IPS-18c (cell line): ENCODE data around the gene KCTD13.
"Not testable (repeated sequence)": the region's sequence is repeated elsewhere in the genome, so short reads cannot be mapped to it uniquely, and the experiment has no call there.

Source experiments
- H3K4me3 ChIP-seq: 2 replicates; pipeline ENCODE4 v1.7.0; 2013; ENCODE audit warnings: low read depth, mild to moderate bottlenecking, low read length, moderate library complexity; ENCODE audit not compliant: insufficient read depth
- H3K9me3 ChIP-seq: one replicate; pipeline ENCODE4 v1.6.1; 2013; ENCODE audit warnings: mild to moderate bottlenecking, low read length, moderate library complexity; ENCODE audit not compliant: control insufficient read depth, insufficient read depth

KCTD13 gene, protein sequence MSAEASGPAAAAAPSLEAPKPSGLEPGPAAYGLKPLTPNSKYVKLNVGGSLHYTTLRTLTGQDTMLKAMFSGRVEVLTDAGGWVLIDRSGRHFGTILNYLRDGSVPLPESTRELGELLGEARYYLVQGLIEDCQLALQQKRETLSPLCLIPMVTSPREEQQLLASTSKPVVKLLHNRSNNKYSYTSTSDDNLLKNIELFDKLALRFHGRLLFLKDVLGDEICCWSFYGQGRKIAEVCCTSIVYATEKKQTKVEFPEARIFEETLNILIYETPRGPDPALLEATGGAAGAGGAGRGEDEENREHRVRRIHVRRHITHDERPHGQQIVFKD

DNA sequence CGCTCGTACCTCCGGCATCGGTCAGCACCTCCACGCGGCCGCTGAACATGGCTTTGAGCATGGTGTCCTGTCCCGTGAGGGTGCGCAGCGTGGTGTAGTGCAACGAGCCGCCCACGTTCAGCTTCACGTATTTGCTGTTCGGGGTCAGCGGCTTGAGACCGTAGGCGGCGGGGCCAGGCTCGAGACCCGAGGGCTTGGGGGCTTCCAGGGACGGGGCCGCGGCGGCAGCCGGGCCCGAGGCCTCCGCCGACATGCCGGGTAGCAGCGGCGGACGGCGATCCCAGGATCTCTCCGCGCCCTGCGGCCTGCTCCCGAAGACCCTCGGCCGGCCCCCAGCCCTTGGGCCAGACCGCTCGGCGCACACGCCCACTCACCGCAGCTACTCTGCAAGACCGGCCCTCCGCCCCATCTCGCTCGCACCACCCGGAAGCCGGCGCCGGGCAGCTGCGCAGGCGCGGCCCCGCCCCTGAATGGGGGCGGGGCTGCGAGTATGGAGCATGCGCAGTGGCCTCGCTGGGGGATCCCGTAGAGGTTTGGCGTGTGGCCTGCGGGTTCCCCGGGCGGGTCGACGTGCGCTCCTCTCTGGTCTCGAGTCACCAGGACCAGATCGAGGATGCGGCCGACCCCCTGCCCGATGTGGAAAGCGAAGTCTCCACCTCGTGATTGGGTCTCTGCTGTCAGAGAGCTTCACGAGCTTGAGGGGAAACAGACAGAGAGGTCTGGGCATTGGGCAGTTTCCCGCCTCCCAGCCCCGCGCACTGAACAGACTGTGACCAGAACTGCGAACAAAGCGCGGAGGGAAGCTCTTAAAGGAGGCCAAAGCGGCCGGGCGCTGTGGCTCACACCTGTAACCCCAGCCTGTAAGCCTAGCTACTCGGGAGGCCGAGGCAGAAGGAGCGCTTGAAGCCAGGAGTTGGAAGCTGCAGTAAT lies at the start of gene KCTD13:
Gene KCTD13 (minus strand): TSS at position 446 of the 930 bp plus-strand sequence. CDS start 193 bp downstream, at position 253.
- Histone ChIP-seq H3K9me3 (no peaks in the 10 kb centered on the region), H3K4me3 (peak within 1 kb of the TSS; percentile 89)

DNA sequence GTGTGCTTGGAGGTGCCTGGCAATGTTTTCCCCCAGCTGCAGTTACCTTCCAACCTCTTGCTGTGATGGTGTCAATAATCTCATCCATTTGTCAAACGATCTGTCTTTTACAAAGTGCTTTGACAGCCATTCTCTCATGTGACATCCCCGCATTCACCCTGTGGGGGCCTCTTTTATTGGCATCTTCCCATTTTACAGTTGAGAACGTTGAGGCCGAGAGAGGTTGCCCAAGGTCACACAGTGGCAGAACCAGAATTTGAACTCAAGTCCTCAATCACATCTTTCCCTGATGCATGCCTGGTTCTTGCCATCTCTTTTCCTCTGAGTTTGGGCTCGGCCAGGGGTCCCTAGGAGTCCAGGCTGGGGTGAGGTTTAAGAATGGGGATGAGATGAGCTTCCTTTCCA lies 49.1 kb upstream of the KCTD13 start:
- H3K4me3 ChIP-seq: peak overlapping the region; percentile 88
- peaks cover 4% of the 10 kb centered on the region for H3K9me3 ChIP-seq

GRCh38 chr16:29974291-29975133 lies 48.5 kb upstream of the KCTD13 start:
- Histone ChIP-seq H3K9me3 (peaks cover 4% of the 10 kb centered on the region), H3K4me3 (peak overlapping the region; percentile 88)

DNA sequence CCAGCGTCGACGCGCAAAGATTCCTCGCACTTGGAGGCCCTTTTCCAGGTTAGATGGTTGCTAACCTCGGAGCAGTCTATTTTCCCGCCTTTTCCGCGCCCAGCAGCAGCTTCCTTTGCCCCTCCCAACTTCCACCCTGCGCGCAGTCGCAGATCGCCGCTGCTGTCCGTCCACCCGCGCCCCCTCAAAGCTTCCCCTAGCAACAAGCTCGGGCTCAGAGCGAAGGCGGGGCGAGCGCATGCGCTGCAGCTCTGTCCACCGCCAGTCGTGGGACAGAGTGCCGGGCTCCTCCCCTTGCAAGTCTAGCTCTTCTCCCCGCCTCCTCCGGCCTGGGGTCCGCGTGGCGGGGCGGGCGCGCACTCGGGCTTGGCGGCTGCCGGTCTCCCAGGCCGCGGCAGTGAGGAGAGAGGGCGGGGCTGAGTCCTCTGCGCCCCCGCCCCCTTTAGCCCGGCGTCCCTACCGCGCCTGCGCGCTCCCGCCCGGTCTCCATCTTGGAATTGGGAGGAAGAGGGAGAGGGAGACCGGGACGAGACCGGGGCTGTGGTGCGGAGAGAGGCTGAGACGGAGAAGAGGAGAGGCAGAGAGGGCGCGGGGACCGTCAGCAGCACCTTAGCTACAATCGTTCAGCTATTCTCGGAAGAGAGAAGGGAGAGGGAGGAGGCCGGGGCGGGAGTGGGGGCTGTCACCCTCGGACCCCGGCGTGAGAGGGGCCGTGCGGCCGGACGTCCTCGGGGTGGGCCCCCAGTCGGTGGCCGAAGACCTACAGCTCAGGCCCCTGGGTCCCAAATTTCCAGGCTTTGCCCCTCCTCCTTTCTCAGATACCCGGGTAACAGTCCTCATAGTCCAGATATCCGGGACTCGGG lies 47.6 kb upstream of the KCTD13 start, which contains the start of gene TAOK2:
Gene TAOK2 (plus strand): TSS at position 485 of the 863 bp plus-strand sequence. CDS start 3,905 bp downstream, outside the sequence.
- Histone ChIP-seq H3K4me3 (peak within 1 kb of the TSS; percentile 88), H3K9me3 (peaks cover 4% of the 10 kb centered on the region)

DNA sequence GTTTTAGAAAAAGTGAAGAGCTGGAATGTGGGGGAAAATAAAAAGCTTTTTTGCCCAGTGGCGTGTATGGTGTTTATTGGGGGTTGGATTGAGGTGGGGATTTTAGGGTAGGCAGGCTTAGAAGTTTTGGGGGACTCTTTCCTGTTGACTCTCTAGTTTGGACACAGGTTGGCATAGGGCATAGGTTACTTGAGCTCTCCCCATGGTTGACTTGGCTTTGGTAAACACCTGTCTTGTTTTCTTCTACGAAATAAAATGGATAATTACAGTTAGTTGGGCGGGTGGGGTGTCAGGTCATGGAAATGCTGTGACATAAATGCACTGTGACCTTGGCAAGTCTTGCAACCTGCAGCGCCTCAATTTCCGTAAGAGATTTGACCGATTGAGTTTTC lies 47.0 kb upstream of the KCTD13 start:
- no peak overlapping the region for H3K4me3 ChIP-seq

DNA sequence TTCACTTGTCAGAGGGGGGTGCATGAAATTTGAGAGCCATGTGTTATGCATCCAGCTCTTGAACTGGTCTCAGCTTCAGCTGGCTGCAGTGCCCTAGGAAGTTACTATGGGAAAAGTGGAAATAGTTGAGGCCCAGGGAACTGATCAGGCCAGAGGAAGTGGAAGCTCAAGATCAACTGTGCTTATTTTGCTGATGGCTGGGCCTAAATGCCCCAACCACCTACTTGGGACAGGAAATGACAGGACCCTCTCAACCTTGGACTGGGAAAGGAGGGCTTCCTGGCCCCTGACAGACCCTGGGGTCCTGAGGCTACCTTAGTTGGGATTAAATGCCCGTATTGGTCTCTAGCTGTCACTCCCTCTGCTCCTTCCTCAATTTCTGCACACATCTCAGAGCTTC lies 46.5 kb upstream of the KCTD13 start:
- no peak overlapping the region for H3K4me3 ChIP-seq
- peaks cover 4% of the 10 kb centered on the region for H3K9me3 ChIP-seq

More for the DNA sequence above, 47.0 kb upstream of the KCTD13 start:
- H3K9me3 ChIP-seq: peaks cover 4% of the 10 kb centered on the region

GRCh38 chr16:29971304-29971703 lies 45.3 kb upstream of the KCTD13 start:
- H3K4me3 ChIP-seq: no peak overlapping the region
- H3K9me3 ChIP-seq: peaks cover 4% of the 10 kb centered on the region

DNA sequence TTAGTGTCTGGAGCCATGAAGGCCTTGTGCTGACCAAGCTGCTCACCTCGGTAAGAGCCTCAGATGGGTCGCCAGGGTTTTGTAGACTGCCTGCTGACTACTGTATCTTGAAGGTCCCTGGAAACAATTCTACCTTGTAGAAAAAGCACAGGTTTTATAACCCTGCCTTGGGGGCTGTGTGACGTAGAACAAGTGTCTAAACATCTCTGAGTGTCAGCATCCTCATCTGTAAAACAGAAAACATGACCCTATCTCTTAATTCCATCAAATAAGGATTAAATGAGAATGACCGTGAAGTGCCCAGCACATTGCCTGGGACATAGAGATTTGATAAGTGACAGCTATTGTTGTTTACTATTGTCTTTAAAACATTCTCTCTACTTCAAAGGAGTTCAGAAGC lies 42.2 kb upstream of the KCTD13 start:
- H3K9me3 ChIP-seq: peaks cover 4% of the 10 kb centered on the region
- no peak overlapping the region for H3K4me3 ChIP-seq

DNA sequence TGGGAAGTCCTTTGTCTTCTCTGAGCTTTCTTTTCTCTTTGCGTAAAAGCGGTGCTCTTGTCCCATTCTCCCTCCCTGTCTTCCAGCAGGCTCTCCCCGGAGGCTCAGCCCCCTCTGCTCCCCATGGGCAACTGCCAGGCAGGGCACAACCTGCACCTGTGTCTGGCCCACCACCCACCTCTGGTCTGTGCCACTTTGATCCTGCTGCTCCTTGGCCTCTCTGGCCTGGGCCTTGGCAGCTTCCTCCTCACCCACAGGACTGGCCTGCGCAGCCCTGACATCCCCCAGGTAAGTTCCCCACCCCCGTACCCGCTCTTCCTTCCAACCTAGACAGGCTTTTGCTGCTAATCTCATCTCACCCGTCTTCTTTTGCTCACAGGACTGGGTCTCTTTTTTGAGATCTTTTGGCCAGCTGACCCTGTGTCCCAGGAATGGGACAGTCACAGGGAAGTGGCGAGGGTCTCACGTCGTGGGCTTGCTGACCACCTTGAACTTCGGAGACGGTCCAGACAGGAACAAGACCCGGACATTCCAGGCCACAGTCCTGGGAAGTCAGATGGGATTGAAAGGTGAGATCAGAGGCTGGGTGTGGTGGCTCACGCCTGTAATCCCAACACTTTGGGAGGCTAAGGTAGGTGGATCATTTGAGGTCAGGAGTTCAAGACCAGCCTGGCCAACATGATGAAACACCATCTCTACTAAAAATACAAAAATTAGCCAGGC lies 37.2 kb upstream of the KCTD13 start:
- H3K9me3 ChIP-seq: no peaks in the 10 kb centered on the region
- H3K4me3 ChIP-seq: no peak overlapping the region

DNA sequence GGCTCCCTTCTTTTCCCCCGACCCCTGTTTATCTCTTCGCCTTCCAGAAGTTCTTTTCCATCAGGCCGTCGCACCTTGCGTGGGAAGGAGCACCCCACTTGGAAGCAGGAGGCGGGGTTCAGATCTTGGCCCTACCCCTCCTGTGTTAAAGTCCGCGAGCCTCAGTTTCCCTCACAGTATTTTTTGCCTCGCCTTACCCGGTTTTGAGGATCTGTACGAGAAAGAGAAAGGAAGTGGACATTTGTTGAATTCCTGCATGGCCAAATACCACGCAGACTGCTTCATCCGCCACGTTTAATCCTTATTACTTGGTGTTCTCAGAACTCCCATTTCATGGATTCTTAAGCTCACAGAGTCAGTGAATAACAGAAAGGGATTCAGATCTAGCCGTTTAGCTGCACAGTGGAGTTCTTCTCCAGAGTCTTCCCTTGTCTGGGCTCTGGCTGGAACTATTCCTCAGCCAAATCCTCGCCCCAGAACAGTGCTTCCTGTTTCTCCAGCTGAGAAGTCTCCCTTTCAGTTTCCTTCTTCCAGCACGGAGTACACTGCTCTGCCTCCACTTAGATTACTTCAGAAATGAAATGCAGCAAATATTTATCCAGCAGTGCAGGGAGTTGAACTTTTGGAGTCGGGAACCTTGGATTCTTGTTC lies 36.4 kb upstream of the KCTD13 start:
- Histone ChIP-seq H3K4me3 (peak overlapping the region; percentile 84), H3K9me3 (no peaks in the 10 kb centered on the region)

DNA sequence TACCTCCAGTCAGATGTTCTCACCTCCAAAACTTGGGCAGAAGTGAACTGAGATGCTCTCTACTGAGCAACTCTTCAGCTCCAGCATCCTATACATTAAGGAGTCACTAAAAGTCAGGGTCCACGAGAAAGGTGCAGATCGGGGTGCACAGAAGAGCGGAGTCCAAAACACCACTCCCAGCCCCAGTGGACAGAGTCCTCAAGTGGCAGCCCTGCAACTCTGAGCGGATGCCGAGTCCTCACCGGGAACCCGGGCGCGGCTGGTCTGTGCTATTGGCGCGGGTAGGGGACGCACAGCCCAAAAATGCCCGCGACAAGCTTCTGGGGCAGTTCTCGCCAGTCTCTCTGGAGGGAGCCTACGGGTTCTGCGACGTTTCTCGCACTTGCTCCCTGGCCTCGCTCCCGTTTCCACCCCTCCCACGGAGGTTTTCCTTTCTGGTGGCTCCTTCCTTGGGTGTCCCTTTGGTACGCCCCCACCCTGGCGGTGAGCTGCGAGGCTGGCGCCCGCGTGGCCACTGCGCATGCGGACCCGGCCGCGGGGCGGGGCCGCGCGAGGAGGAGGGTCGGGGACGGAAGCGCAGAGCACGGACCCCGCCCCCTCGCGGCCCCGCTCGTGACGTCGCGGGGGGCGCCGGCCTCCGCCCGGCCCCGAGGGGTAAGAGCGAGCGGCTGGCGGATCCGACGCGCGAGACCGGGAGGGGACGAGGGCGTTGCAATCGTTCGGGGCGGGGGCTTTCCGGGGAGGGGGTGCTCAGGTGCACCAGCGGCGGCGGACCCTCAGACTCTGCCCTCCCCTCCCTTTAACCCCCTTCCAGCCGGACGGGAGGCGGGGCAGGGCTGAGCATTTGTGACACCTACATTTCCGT lies 35.7 kb upstream of the KCTD13 start, which contains the start of gene TMEM219:
Gene TMEM219 (plus strand): TSS at position 601 of the 865 bp plus-strand sequence. CDS start 1,065 bp downstream, outside the sequence.
- Histone ChIP-seq H3K9me3 (no peaks in the 10 kb centered on the region), H3K4me3 (peak within 1 kb of the TSS; percentile 84)

GRCh38 chr16:29961127-29961478 lies 35.1 kb upstream of the KCTD13 start:
- H3K9me3 ChIP-seq: no peaks in the 10 kb centered on the region
- peak overlapping the region; percentile 84 for H3K4me3 ChIP-seq

GRCh38 chr16:29959821-29960220 lies 33.8 kb upstream of the KCTD13 start:
- not testable (repeated sequence) for H3K4me3 ChIP-seq, H3K9me3 ChIP-seq

GRCh38 chr16:29959293-29959692 lies 33.3 kb upstream of the KCTD13 start:
- no peak overlapping the region for H3K4me3 ChIP-seq
- H3K9me3 ChIP-seq: no peaks in the 10 kb centered on the region
